Stimulated activated CD4-positive, alpha-beta T cell treated with anti-CD3 and anti-CD28 coated beads, Interleukin-4, amount 100 ng/mL, for 1 hour (primary cell): Measurements from ENCODE around the gene PFDN1.
A peak's percentile ranks its signal among the peaks of the same experiment; 100 is the strongest.
"Not testable (repeated sequence)": the region's sequence is repeated elsewhere in the genome, so short reads cannot be mapped to it uniquely, and the experiment has no call there.

ENCODE experiments used
- DNase-seq: peaks from one replicate; pipeline ENCODE4 v3.0.0-alpha.2; 2020

The PFDN1 gene, protein sequence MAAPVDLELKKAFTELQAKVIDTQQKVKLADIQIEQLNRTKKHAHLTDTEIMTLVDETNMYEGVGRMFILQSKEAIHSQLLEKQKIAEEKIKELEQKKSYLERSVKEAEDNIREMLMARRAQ

DNA sequence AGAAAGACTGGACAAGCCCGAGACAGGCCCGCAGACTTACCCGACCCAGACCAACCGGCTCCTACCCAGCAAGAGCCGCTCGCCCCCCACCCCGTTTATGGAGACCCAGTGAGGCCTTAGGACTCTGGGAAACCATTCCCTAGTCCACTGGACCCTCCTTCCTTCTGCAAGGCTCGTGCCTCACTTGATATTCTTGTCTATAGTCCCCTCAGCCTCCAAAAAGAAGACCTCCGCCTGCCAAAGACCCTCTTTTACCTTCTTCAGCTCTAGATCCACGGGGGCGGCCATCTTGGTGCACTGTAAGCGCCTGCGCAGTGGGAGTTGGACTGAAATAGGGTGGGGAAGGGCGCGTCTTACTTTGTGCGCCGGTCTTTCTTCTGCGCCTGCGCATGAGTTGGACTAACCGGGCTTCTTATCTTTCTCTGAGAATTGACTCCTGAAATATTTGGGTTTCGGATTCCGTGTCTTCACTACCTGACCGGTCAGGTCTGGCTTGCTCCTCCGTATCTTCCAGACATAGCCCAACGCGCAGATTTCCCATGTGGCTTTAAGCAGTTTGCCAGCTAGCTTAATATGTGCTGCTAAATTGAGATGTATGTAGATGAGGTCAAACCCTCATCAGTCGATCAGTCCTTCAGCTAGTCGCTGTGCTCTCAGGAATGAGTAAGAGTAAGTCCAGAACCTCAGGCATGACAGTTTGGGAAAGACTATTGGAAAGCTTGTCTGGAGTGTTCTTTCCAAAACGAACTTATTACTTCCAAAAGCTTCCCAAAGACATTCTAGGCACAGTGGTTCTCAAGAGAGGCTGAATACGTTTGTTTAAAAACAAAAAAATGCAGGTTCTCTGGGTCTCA is at the start of gene PFDN1:
PFDN1 (minus strand) TSS at position 316 of the 854 bp plus-strand sequence; CDS start at position 288, 28 bp downstream.
- peak; percentile 88 for DNase-seq

DNA sequence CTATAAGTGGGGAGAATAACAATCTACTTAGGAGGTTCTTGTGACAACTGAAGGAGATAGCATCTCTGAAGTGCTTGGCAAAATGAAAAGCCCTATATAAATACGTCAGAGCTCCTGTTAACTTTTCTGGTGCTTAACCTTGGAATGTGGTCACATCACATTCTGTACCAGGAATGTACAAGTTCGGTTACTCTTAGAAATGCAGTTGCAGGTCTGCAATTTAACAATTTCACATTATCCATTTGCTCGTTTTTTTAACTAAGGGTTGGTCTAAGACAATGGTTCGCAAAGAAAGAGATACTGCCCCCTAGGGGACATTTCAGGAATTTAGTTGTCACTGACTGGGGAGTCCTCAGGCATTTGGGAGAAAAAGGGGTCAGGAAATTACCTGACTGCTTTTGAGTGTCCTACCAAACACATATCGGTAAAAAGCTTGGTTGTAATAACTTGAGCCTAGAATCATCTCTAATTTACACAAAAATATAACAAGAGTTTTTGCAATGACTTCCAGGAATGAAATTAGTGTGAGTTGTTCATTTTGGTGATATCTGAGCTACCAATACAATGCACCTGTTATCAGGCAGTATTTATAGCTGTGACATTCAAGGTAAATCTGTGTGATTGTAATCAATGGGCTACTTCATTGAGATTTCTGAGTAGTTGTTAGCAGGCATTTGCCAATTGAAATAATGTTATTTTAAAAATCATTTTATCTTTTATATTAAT is 48.9 kb upstream of the PFDN1 start:
- no peak for DNase-seq

DNA sequence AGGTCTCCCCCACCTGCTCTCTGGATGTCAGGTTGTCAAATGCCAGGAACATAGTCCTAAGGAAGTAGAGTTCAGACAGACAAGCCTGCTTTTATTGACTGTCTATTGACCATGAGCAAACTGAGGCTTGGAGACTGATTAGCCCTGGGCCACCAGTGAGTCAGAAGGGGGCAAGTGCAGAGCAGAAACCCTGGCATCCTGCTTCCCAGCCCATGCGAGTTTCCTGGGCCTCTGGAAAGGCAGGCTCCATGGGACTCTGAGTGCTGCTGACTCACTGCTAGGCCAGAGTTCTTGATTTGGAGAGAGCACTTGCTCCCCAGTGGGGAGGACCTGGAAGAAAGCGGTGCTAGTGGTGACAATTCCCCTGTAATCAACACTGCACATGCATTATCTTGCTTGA is 46.3 kb upstream of the PFDN1 start:
- DNase-seq: no peak

DNA sequence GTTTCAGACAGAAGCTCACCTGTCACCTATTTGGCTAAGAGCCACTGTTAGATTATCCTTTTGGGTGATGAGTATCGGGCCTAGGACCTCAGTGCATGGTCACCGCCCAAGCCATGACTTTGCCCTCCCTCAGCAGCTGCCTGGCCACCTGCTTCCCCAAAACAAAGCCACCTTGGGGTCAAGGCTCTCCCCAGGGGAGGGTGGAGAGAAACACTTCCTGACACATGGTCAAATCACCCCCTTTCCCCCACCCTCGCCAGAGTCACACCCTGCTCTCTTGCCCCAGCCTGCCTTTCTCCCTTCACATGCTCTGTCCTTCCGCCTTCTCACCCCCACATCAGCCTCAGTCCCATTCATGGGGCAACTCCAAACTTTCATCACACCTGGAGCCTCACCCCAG is 45.2 kb upstream of the PFDN1 start:
- no peak for DNase-seq

DNA sequence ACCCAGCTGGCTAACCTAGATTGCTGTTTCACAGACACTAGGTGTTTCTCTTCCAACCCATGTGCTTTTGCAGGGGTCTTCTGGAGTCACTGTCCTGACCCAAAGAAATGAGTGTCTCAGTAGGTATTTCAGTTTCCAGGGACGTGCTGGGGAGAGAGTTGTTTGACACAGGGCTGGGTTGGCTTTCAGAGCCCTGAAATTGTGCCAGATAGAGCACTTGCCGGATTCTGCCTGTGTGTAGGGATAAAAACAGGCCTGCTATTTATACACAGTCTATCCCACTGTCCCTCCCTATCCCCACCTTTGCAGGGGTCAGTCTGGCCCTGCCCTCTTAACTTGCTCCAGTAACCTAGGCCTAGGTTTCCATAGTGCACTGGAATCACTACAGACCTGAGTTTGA is 44.5 kb upstream of the PFDN1 start:
- no peak for DNase-seq

DNA sequence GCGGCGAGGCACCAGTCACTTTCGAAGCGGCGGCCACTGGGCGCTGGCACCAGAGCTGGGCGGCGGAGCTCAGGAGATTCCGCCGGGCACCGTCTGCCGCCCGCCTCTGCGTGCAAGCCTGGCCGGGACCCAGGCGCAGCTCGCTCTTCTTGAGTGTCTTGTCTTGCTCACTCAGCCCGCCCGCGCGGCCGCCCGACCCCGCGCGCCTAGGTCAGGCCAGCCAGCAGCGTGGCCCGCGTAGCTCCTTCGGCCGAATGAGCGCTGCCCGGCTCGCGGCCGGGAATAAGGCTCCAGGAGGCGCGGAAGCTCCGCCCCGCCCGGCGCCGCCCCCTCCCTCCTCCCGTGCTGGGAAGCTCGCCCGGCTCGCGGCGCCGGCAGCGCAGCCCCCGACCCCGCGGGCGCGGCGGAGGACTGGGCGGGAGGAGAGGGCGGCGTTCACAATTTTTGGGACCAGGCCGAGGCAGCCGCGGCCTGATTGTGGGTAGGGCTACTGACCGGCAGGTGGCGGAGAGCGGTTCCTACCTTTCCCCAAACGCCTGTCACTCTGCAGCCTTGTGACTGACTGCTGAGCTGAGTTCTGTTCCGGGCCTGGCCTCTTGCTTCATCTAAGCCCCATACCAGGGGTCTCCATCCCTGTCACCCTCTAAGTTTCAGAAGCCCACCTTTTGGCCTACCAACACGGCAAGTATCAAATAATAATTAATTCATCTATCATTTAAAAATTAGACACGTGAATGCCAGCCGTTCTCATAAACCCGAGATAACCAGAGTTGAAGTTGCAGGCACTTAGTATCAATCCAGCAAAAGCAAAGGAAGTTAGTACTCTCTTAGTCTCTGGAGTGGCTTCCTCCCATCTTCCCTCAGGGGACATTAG is 43.7 kb upstream of the PFDN1 start, which contains the start of gene HBEGF:
HBEGF (minus strand) TSS at position 256 of the 874 bp plus-strand sequence. CDS start 275 bp downstream, outside the sequence.
- DNase-seq: peak; percentile 56

DNA sequence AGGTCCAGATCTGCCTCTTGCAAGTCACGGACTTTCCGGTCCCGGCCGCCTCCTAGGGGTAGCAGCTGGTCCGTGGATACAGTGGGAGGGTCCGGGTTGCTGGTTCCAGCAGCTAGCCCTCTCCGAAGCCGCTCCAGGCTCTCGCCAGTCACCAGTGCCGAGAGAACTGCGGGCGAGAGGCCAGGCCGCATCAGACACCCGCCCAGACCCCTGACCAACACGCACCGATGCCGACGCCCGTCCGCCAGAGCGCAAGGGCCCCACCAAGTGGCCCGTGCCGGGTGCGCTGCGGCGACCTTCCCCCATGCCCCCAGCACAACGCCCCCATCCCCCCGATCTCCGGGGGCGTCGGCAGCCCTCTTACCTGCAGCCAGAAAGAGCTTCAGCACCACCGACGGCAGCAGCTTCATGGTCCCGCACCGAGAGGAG is 43.0 kb upstream of the PFDN1 start:
- no peak for DNase-seq

DNA sequence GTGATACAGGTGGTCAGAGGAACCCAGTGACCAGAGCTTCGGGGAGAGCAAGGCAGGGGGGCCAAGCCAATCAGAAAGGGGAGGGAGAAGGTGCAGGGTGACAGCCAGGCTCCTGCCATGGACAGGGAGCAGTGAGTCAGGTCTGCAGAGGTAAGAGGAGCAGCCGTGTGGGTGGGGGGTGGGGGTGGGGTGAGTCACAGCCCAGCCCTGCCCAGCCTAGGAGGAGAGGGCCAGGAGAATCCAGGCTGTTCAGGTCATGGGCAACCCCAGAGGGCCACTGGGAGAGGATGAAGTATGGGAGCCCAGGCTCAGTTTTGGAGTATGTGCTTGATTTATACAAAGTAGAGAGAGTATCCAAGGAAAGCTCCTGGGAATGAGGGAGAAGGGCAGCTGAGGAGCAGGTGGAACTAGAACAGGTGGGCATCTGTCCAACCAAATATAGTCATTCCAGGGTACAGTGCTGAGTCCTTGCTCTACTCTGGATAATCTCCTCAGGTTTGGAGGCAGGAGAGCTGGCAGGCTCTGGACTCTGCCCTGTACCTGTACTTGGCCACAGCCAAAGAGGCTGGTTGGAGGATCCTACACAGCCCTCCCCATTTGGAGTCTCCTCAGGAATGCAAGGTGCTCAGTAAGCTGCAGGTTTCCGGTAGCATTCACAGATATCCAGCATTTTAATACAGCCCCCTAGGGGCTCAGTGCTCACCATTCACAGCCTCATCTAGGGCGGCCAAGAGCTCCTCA is 42.0 kb upstream of the PFDN1 start:
- peak; percentile 33 for DNase-seq

DNA sequence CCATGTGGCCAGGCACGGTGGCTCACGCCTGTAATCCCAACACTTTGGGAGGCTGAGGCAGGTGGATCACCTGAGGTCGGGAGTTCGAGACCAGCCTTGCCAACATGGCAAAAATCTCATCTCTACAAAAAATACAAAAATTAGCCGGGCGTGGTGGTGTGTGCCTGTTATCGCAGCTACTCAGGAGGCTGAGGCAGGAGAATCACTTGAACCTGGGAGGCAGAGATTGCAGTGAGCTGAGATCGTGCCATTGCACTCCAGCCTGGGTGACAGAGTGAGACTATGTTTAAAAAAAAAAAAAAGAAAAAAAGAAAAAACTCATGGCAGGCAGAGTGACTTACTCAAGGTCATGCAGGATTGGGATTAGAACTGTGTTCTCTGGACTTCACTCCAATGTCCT is 40.9 kb upstream of the PFDN1 start:
- not testable (repeated sequence) for DNase-seq

DNA sequence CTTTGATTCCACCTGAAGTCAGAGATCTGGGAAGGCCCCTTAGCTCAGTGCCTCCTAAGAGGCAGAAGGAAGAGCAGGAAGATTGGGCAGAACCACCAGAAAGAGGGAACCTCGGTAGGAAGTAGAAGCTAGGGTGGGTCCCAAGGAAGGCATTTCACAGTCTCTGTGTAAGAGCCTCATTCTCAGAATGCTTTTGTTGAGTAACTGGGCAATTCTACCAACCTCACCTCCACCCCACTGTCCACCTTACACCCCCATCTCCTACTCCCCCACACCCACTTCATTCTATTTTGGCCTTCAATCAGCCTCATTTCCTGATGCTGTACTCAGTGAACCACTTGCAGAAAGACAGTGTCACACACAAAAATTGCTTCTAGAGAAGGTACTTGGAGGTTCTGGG is 40.0 kb upstream of the PFDN1 start:
- DNase-seq: no peak

DNA sequence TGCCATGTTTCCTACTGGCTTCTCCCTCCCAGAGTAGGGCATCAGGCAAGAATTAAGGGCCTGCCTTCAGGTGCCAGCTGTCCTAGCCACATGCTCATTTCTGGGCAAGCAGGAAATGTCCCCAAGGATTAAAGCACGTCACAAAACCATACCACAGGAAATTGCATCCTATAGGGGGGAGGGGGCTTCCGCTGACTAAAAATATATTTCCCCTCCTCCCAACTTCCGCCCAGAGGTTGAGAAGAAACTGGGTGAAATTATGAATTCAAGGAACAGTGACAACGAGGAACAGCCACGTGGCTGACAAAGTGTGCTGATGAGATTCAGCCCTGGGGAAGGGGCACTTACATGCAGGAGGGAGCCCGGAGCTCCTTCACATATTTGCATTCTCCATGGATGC is 39.4 kb upstream of the PFDN1 start:
- no peak for DNase-seq

DNA sequence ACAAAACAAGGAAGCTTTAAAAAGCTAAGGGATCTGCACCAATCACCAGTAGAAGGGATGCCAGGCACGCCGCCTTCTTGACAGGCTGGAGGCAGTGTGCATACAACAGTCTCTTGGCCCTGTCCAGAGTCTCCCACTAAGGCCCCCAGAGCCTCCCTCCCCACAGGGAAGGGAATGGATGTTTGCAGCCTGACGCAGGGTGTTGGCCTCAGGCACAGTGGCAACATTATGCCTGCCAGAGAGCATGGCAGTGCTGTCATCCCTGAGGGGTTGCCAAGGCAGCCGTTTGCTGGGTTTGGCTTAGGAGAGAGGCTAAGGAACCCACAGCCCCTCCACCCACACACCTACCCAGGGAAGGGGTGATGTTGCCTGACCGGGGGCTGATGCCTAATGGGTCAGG is 38.7 kb upstream of the PFDN1 start:
- DNase-seq: no peak

DNA sequence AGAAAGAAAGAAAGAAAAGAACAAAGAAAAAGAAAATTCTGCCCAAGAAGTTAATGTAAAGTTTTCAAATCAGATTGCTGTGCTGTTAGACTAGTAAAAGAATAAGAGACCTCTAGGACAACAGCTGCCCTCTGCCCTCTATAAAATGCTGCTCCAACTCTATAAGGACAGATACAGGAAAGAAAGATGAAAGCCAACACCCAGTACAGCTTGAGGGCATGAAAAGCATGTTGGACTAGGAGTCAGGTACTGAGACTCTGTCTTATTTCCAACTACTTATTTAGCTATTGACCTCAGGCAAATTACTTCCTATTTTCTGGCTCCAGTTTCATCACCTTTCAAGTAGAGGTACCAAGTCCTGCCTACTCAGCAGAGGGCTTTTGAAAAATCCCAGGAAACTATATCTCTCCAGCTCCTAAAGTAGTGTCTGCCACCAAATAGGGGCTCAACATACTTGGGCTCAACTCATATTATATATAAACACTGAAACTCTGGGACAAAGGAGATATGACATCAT is 37.8 kb upstream of the PFDN1 start:
- DNase-seq: no peak

DNA sequence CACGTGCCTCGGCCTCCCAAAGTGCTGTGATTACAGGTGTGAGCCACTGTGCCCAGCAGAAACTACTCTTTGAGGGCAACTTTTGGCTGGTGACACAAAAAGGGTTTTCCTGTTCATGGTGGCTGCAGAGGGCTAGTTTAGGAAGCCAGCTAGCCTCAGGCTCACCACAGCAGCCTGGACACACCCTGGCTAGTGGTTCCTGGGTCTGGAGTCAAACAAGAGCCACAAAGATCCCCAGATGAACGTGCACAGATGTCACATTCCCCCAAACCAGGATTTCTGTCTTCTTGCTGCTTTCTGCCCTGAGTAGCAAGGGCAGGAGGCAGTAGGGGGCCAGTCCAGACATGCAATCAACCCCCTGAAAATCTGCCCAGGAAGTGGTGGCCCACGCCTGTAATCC is 36.7 kb upstream of the PFDN1 start:
- no peak for DNase-seq

DNA sequence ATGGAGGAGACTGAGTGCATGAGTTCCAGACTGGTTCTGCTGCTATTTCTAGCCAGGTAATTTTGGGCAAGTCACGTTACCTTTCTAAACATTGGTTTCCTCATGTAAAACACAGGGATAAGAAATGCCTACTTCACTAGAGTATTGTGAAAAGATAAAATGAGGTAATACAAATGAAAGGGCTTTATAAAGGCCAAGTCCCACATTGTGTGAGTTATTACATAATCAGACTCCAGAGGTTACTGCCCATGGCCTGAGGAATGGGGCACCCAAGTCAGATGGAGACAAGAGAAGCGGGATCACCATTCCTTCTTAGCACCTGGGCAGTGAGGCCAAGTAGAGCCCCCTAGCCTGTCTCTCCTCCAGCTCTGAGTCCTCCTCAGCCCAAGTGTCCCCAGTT is 36.0 kb upstream of the PFDN1 start:
- no peak for DNase-seq

DNA sequence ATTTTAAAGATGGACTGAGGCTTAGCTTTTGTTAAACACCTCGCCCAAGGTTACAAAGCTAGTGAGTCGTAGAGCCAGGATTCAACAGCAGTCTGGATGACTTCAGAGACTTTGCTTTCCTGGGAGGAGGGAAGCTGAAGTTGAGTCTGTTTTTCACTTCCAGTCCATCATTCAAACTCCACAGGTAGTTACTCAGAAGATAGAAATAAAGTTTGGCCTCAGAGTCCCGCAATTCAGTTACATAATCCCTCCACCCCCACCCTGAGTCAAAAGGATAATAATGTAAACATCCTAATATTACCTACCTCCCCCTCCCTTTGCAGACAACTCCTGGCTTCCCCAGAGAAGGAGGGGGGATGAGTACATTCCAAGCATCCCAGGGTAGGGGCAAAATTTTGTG is 35.4 kb upstream of the PFDN1 start:
- DNase-seq: no peak

DNA sequence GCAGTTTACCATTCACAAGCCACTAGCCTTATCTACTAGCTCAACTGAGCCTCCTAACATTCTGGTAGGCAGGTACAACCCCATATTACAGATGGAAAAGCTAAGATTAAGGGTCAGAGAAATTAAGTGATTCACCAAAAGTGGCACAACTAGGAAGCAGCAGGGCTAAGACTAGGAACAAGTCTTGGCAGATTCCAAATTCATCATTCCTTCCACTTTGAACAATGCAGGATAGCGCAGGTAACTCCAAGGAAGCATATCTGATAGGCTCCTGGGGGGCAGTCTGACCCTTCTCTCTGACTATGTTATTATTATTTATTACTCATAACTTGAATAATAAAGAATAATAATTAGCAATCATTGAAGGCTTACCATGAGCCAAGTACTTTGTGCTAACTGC is 35.0 kb upstream of the PFDN1 start:
- DNase-seq: no peak

DNA sequence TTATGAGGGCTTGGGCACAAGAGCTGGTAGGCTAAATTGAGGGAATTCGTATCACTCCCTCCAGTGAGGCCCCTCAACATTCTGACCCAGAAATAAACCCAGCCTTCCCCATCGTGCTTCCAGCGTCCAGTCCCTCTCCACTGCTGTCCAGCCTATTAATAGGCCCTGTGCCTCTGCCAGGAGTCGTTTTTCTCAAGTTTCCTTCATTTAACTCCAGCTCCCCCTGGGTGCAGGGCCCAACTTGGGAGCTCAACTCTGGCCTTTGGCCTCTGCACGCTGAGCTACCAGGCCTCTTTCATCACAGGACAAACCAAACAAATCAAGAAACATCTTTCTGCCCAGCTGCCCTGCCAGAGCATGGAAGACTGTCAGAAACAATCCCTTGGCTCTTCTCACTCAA is 33.5 kb upstream of the PFDN1 start:
- DNase-seq: no peak

DNA sequence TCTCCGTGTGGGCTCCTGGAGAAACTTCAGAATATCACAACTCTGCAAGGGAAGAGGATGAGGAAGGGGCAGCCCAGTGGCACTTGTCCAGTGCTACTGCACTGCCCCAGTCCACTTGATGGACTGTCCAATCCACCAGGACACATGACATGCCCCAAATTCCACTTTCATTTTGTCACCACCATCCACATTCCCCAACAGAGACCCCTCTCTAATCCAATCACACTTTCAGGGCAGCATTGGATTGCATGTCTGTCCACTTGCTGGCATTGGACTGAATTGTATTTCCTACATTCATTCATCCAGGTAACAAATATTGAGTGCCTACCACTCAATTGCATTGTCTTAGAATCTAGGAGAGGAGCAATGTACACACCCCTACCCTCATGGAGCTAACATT is 28.7 kb upstream of the PFDN1 start:
- no peak for DNase-seq

DNA sequence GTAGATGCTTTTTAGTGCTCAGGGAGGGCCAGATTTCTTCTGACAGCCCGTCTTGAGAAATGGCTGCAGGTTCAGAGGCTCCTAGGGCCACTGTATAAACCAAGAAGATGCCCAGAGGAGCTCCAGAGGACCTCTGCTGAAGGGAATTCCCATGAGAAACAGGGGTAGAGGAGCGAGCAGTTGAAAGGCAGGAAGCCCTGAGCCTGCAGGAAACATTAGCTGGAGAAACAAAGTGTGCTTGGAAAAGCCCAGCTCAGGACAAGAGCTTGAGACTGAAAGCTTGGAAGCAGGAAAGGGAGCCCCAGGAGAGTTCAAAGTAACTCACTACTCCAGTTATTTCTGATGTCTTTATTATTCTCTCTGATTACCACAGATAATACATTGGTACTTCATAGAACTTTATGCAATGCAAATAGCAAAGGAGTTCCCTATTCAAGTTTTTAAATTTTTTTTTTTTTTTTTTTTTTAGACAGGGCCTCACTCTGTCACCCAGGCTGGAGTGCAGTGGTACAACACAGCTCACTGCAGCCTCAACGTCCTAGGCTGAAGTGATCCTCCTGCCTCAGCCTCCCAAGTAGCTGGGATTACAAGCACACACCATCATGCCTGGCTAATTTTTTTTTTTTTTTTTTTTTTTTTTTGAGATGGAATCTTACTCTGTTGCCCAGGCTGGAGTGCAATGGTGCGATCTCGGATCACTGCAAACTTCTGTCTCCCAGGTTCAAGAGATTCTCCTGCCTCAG is 27.0 kb upstream of the PFDN1 start:
- no peak for DNase-seq
